ENCODE measurements around the gene TRPC3. TPM values are rescaled to one million over a fixed set of nuclear protein-coding genes. Genes with fewer than 3 reads are reported as not detected.
A peak's percentile ranks its signal among the peaks of the same experiment; 100 is the strongest.

Gene TRPC3
- total RNA-seq, 1 donor from 2014 or later: not detected

DNA sequence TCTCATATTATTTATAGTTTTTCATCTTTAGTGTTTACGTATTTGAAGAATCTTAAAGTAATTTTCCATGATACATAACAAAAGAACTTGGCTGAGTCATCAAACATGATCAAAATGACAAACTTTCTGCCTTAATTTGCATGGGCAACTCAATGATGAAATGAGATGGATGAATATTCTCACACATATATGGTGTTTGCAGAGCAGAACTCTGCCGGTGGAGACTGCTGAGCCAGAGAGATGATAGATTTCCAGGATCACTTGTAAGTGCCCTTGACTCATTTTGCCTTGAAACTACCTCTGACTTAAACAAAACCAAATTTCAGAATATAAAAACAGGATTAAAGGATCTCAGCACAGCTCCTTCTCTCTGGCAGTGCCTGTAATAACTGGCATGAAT lies 38.2 kb downstream of the TRPC3 start:
- DNase-seq (ENCODE audit: low read depth): no peak
- Histone ChIP-seq H3K27me3 (ENCODE audit: control insufficient read depth, insufficient read depth, low read length) (no peaks in the 10 kb centered on the region), H3K36me3 (ENCODE audit: control insufficient read depth, insufficient read depth, low read length) (no peaks in the 10 kb centered on the region), H3K4me3 (ENCODE audit: low read depth, low read length) (no peak overlapping the region)
- TF ChIP-seq, protein P1, sequence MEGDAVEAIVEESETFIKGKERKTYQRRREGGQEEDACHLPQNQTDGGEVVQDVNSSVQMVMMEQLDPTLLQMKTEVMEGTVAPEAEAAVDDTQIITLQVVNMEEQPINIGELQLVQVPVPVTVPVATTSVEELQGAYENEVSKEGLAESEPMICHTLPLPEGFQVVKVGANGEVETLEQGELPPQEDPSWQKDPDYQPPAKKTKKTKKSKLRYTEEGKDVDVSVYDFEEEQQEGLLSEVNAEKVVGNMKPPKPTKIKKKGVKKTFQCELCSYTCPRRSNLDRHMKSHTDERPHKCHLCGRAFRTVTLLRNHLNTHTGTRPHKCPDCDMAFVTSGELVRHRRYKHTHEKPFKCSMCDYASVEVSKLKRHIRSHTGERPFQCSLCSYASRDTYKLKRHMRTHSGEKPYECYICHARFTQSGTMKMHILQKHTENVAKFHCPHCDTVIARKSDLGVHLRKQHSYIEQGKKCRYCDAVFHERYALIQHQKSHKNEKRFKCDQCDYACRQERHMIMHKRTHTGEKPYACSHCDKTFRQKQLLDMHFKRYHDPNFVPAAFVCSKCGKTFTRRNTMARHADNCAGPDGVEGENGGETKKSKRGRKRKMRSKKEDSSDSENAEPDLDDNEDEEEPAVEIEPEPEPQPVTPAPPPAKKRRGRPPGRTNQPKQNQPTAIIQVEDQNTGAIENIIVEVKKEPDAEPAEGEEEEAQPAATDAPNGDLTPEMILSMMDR (IDR thresholded peaks at IDR 0.05; ENCODE audit: insufficient read depth, low read length, poor library complexity, severe bottlenecking): no peak

DNA sequence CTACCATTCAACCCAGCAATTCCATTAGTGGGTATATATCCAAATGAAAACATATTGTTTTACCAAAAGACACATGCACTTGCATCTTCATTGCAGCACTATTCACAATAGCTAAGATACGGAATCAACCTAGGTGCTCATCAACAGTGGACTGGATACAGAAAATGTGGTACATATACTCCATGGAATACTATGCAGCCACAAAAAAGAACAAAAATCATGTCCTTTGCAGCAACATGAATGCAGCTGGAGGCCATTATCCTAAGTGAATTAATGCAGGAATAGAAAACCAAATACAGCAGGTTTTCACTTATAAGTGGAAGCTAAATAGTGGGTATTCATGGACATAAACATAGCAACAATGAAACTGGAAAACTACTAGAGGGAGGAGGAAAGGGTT lies 43.5 kb downstream of the TRPC3 start:
- Histone ChIP-seq H3K36me3 (ENCODE audit: control insufficient read depth, insufficient read depth, low read length) (no peaks in the 10 kb centered on the region), H3K4me3 (ENCODE audit: low read depth, low read length) (no peak overlapping the region), H3K27me3 (ENCODE audit: control insufficient read depth, insufficient read depth, low read length) (no peaks in the 10 kb centered on the region)
- TF ChIP-seq, protein P1 (IDR thresholded peaks at IDR 0.05; ENCODE audit: insufficient read depth, low read length, poor library complexity, severe bottlenecking): no peak
- DNase-seq (ENCODE audit: low read depth): no peak

DNA sequence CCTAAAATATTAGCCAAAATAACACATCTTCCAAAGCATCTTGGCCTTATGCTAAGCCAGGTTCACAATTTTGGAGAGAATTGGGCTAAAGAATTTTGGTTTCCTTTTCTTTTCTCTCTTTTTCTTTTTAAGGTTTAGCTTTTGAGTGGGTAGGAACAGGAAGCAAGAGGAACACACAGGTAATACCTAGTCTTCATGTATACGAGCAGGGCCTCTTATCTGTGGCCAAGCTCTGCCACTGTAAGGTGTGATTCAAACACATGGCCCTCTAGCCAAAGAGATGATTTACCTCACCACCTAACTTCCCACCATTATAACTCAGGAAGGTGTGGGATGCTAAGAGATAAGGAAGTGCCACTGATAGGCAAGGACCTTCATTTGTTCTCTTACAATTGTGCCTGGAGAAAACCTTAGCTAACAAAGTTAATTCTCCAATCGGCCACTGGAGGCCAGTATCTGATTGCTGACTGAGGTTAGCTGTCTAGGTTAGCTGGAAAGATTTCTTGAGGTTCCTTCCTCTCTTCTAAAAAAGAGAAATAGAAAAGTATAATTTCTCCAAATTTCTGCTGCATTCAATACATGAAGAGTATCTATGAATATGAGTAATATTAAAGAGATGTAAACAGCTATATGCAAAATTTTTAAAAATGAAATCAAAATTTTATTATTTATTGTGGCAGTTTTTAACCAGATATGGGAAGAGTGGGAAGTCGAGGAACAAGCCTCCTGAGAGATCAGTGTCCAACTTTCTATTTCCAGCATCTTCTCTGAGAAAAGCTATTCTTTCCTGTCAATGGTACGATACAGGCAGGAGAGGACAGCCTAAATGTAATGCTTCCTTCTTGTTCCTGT lies 51.5 kb downstream of the TRPC3 start:
- Histone ChIP-seq H3K4me3 (ENCODE audit: low read depth, low read length) (no peak overlapping the region), H3K36me3 (ENCODE audit: control insufficient read depth, insufficient read depth, low read length) (no peaks in the 10 kb centered on the region), H3K27me3 (ENCODE audit: control insufficient read depth, insufficient read depth, low read length) (no peaks in the 10 kb centered on the region)
- DNase-seq (ENCODE audit: low read depth): peak; percentile 7
- TF ChIP-seq, protein P1 (IDR thresholded peaks at IDR 0.05; ENCODE audit: insufficient read depth, low read length, poor library complexity, severe bottlenecking): peak; percentile 73

DNA sequence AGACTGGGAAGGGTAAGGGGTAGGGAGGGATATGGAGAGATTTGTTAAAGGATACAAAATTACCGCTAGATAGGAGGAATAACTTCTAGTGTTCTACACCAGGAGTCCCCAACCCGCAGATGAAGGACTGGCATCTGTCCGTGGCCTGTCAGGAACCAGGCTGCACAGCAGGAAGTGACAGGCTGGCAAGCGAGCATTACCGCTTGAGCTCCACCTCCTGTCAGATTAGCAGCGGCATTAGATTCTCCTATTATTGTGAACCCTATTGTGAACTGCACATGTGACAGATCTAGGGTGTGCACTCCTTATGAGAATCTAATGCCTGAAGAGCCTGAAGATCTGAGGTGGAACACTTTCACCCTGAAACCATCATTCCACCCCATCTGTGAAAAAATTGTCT lies 53.7 kb downstream of the TRPC3 start:
- Histone ChIP-seq H3K4me3 (ENCODE audit: low read depth, low read length) (no peak overlapping the region), H3K27me3 (ENCODE audit: control insufficient read depth, insufficient read depth, low read length) (no peaks in the 10 kb centered on the region), H3K36me3 (ENCODE audit: control insufficient read depth, insufficient read depth, low read length) (no peaks in the 10 kb centered on the region)
- TF ChIP-seq, protein P1 (IDR thresholded peaks at IDR 0.05; ENCODE audit: insufficient read depth, low read length, poor library complexity, severe bottlenecking): no peak
- no peak for DNase-seq (ENCODE audit: low read depth)

DNA sequence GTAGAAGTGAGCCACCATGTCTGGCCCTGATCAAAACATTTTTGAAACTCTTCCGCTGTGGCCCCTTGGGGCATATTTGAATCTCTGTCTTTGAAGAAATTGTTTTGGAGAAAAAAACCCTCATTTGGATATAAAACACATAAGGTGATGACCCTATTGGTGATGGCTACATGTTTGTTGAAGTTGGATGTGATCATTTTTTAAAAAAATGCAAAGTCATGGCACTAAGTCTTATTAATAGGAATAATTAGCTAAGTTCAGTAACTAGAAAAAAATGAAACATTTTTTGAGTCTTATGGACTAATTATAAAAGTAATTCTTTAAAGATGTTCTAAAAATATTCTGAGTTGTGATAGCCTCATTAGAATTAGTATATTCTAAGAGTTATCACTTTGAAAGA lies 63.7 kb downstream of the TRPC3 start:
- Histone ChIP-seq H3K4me3 (ENCODE audit: low read depth, low read length) (no peak overlapping the region), H3K27me3 (ENCODE audit: control insufficient read depth, insufficient read depth, low read length) (no peaks in the 10 kb centered on the region), H3K36me3 (ENCODE audit: control insufficient read depth, insufficient read depth, low read length) (no peaks in the 10 kb centered on the region)
- DNase-seq (ENCODE audit: low read depth): no peak
- TF ChIP-seq, protein P1 (IDR thresholded peaks at IDR 0.05; ENCODE audit: insufficient read depth, low read length, poor library complexity, severe bottlenecking): no peak

DNA sequence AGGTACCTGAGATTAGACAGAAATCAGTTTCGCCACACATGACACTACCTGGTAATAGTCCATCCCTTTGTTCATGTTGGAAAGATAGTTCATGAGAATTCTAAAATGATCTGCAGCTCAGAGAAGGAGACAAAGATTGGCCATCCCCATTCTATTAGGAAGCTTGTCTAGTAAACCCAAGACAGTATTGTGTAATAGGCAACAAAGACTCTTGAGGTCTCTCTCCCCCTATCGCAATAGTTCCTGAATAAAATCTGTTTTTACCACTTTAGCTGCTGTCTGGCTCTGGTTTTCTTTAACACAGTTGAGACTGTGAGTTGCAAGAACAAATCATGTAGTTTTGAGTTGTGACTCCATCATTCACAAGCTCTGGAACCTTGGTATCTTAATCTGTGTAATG lies 66.7 kb downstream of the TRPC3 start:
- DNase-seq (ENCODE audit: low read depth): no peak
- Histone ChIP-seq H3K4me3 (ENCODE audit: low read depth, low read length) (no peak overlapping the region), H3K27me3 (ENCODE audit: control insufficient read depth, insufficient read depth, low read length) (no peaks in the 10 kb centered on the region), H3K36me3 (ENCODE audit: control insufficient read depth, insufficient read depth, low read length) (no peaks in the 10 kb centered on the region)
- TF ChIP-seq, protein P1 (IDR thresholded peaks at IDR 0.05; ENCODE audit: insufficient read depth, low read length, poor library complexity, severe bottlenecking): no peak

All from kidney epithelial cell (primary cell).